NCI-H748 (cell line): ENCODE results near the gene MYDGF.
A peak's percentile ranks its signal among the peaks of the same experiment; 100 is the strongest.

ENCODE experiments used
- DNase-seq: peaks from one replicate; lab custom pipeline; 2025; ENCODE audit not compliant: unreplicated experiment; lab: John Stamatoyannopoulos, UW

MYDGF gene

DNA sequence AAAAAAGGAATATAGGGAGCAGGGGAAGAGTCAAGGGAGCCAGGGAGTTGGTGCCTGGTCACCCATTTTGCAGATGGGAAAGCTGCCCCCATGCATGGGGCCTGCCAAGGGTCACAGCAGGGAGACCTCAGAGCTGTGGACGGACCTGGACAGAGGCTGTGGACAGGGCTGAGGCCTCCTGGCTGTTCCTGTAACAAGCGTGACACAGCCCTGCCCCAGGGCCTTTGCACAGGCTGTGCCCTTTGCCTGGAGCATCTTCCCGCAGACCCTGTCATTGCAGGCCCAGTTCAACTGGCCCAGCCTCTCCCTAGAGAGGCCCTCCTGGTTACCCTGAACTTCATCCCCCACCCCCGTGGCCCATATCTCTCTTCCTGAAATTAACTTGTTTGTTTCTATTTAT lies 24.4 kb downstream of the MYDGF start:
- no peak for DNase-seq

DNA sequence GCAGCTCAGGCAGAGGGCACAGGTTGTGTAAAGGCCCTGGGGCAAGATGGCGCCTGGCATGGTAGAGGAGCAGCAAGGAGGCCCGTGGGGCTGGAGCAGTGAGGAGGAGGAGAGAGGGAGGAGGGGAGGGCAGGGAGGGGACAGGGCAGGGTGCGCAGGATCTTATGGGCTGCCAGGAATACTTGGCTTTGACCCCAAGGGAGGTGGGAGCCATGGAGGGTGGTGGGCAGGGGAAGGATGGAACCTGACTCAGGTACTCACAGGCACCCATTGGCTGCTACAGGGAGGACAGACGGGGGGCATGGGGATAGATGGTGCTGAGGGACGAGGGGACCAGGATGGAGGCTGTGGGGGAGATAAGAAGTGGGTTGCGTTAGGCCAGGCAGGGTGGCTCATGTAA lies 27.5 kb downstream of the MYDGF start:
- DNase-seq = no peak

DNA sequence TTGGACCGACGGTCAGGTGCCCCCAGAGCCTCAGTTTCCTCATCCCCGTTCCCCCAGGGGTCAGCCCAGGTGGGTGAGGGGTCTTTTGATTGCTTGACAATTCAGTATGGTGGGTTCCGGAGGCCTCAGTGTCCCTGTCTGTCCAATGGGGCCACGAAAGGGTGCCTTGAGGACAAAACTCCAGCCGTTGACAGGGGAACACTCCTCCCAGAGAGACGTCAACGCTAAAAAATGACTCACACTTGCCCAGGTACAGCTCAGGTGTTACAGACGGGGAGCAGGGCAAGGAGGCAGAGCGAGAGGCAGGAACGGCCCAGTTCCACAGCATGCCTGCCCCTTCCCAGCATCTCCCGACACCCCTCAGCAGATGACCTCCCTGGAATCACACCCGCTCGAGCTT lies 29.0 kb downstream of the MYDGF start:
- DNase-seq = no peak

DNA sequence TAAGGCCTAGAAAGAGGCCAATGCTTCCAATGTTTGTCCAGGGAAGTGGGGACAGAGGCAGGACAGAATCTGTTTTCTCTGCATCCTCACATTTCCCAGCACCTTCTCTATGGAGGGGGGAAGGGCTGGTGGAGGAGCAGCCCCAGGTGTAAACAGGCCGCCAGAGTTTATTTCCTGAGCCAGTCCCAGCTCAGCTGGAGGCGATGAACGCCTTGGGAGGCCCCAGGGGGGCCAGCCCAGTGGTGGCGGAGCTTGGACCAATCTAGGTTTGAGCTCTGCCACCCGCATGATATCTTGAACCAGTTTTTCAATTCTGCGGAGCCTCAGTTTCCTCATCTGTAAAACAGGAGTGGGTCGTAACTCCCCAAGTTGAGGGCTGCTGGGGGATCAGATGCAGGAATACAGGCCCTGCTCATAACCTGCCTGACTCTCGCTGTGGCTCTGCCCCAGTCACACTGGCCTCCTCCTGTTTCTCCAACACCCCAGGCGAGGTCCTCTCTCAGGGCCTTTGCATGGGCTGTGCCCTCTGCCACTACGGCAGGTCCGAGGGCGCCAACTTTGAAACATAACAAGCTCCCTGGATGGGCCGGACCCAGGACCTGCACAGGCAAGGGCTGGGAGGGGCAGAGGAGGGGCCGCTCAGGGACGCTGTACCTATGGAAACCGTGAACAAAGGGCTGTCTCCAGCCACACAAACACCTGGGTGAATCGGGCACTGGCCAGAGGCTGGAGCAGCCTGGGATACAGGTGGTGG lies 29.7 kb downstream of the MYDGF start:
- peak; percentile 78 for DNase-seq

DNA sequence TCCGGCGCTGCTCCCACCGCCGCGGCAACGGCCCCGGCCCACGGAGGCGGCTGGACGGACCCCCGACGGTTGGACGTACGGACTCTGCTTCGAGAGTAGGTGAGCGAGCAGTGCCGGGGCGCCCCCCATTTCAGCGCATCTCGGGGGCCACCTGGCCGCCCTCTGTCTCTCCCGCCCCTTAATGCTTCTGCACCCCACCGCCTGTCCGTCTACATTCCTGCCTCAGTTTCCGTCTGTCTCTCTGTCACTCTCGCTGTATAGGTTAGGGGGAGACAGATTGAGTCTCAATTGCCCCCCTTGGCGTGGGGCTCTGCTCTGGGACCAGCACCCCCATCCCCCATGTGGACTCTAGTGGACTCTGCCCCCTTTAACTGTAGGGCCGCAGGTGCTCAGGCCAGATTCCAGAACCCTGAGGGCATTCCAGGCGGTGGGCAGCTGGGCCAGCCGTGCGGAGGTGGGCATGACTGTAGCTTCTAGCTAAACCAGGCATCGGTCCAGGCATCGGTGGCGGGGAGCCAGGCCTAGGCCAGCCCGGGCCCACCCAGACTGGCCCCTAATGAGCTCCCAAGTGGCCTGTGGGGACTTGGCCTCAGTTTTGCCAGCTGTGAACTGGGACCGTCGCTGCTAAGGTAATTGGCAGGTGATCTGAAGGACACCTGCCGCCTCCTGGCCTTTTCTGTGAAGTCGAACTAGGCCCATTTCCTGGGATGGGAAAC lies 30.5 kb downstream of the MYDGF start:
- no peak for DNase-seq

DNA sequence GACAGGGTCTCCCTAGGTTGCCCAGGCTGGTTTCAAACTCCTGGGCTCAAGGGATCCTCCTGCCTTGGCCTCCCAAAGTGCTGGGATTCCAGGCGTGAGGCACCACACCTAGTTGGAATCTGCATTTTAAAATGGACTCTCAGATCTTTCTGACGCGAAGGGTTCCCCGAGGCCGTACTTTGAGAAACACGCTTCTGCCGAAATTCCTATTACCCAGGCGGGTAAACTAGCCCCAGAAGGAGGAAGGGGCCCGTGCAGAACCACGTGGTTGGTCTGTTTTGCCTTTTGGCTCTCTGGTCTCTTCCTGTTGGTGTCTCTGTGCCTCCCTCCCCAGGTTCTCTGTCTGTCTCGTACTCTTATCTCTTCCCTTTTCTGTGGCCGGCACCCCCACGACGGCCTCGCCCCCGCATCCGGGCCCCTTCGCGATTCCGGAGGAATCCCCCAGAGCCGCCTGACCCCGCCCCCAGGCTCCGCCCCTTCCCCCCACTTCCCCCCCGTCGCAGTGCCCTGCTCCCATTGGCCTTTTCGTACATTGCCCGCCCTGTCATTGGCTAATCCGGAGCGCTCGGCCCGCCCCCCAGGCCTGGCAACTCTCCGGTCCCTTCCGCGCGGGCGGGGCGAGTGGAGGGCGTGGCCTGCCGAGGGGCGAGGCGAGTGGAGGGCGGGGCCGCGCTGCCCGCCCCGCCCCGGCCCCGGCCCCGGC lies 31.2 kb downstream of the MYDGF start, which contains the start of gene TNFAIP8L1:
Gene TNFAIP8L1 (plus strand): TSS at position 689 of the 703 bp plus-strand sequence. CDS start 12,354 bp downstream, outside the sequence.
- peak; percentile 92 for DNase-seq

DNA sequence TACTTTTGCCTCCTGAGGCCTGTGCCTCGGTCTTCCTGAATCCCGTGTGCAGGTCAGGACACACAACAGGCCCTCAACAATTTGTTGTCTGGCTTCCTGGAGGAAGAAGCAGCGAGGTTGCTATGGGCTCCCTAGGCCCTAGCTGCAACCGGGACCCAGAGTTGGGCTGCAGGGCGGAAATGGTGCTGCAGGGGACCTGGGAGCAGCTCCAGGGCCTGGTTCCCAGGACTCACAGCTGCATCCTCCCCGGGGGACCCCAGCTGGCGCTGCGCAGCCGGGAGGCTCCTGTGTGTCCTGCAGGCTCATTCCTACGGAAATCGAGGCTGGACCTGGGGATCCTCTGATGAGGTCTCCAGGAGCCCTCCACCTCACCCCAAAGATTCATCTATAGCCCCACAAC lies 31.8 kb downstream of the MYDGF start:
- DNase-seq = no peak

DNA sequence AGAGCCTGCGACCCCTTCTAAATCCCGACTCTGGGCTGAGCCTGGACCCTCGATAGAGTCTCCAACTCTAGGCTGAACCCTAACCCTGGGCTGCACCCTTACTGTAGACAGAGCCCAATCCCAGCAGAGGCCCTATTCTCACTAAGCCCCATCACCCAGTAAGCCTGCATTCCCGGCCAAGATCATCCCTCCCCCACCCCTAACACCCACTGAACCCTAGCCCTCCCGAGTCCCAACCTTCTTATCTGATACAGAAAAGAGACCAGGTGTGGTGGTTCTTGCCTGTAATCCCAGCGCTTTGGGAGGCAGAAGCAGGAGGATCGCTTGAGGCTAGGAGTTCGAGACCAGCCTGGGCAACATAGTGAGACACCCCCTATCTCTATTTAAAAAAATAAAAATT lies 33.4 kb downstream of the MYDGF start:
- DNase-seq = no peak

DNA sequence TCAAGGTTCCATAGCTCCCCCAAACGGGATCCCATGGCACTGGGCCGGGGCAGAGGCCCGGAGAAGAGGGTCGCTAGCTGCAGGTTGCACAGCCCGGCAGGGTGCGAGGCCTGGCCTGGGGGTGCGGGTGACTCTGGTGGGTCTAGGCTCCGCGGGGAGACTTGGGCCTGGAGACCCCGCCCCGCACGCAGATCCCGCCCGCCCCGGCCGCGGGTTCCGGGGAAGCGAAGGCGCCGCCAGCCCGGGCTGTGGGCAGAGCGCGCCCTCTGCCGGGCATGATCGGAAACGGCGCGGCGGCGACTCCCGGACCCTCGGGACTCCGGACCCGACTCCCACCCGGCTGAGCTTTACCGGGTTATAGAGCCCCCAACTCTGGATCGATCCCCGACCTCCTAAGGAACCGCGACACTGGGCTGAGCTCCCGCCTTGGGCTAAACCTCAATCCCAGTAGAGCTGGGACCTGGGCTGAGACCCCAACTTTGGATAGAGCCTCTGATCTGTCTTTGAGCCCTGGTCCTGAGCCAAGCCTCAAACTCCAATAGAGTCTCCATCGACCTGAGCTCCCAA lies 33.9 kb downstream of the MYDGF start:
- peak; percentile 51 for DNase-seq

DNA sequence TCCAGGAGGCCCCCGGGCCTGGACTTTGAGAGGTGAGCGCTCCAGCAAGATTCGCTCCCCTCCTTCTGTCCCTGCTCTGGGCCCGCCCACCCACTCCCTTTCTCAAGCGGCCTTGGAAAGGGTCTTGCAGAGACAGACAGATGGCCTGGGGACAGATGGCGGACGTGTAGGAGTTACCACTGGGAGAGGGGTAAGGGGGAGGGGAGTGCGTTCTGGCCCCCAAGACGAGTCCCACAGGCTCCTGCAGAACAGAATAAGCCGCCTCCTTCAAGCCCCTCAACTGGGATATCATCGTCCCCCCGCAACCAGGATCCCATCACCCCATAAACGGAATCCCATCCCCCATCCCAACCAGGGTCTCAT lies 34.4 kb downstream of the MYDGF start:
- DNase-seq = no peak

DNA sequence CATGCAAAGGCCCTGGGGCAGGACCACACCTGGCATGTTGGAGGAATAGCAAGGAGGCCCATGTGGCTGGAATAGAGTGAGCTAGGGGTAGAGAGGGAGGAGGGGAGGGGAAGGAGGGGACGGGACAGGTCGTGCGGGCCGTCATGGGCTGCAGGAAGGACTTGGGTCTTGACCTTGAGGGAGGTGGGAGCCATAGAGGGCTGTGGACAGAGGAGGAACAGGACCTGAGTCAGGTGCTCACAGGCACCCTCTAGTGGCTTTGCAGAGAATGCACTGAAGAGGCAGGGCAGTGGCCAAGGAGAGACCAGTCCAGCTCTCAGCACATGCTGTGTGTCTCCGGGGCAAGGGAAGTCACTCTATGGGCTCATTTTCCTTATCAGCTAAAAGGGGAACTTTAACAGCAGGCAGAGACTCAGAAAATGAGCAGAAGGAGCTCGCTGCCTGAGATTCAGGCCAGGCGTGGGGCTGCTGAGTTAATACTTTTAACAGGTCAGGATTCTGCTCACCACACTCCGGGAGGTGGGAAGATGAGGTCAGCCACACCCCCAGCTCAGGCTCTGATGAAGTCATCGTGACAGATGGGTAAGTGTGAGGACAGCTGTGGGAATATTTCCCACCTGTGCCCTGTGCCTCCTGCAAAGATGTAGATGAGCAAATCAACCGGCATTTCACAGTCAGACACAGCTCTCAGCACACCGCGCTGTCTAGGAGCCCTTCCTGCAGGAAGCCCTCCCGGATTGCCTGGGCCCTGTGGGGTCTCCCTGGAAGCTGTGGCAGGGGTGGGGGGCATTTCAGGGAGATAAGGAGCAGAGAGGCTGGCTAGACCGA lies 36.8 kb downstream of the MYDGF start:
- peak; percentile 50 for DNase-seq

DNA sequence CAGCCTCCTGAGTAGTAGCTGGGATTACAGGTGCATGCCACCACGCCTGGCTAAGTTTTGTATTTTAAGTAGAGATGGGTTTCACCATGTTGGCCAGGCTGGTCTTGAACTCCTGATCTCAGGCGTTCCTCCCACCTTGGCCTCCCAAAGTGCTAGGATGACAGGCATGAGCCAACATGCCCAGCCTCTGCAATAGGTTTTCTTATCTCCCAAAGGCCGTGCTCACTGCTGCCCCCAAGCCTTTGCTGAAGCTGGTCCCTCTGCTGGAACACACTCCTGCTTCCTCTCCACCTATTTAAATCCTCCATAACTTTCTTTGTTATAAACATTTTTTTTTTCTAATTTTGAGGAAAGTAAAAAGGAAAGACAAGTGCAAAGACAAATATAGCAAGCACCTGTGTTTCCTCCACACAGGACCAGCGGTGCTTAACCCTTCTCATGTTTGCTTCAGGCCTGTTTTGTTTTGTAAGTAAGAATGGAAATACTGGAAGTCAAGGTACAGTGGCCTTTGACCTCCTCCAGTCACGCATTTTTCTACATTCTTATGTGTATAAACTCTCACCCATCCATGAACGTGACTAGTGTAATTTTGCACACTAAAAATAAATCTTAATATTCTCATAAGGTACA lies 45.3 kb downstream of the MYDGF start:
- DNase-seq = no peak

DNA sequence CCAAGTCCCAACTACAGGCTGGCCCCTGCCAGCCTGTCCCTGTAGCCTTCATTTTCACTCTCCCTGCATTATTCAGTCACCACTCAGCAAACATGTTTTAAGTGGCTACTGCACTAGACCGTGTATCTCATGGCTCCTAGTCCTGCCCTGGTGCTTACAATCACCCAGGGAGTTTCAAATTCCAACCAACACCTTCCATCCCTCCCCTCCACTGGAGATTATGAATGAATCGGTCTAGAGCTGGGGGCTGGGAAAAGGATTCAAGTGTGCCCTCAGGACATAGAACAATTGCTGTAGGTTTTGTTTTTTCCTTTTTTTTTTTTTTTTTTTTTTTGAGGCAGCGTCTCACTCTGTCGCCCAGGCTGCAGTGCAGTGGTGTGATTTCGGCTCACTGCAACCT lies 45.8 kb downstream of the MYDGF start:
- DNase-seq = no peak

DNA sequence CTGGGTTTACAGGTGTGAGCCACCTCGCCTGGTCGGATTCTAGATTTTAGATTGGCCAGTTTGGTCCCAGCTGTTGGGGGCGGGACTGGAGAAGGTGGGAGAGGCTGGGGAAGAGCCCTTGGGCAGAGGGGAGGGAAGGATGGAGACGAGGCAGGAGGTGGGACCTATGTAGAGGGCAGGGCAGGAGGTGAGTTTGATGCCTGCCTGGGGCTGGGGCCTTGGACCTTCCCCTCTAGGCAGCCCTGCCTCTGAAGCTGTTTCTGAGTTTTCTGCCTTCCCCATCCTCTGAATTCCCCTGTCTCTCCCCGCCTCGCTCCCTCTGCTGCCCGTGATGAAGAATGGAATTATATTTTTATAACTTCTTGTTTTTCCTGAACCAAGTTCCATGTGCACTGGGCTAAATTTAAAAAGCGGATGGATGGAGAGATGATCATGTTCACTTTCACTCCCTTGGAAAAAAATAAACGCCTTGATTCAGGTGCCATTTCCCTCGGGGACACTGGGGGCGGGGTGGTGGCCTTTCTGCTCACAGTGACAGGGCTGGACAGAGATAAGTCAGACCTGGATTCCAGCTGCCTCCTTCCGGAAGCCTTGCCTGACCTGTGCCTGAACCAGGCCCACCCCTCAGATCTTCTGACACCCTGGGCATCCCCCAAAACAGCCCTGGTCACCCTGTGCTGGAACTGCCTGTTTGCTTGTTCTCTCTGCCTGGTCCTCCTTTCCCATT lies 47.3 kb downstream of the MYDGF start:
- no peak for DNase-seq

DNA sequence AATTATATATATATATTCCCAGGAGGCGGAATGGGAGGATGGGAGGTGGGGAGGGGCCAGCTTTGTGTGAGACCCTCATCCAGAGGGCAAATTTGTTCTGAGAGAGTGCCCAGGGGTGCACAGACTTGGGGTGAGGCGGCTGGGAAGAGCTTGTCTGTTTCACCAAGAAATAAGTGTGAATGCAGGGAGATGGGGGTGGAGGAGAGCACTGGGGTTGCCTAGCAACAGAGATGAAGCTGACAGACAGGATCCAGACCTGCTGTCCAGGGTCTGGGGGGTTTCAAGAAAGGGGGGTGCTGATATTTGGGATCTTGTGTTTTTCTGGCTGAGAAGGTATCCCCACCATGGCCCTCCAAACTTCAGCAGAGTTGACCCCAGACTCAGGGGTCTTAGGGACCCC lies 49.5 kb downstream of the MYDGF start:
- peak; percentile 21 for DNase-seq

DNA sequence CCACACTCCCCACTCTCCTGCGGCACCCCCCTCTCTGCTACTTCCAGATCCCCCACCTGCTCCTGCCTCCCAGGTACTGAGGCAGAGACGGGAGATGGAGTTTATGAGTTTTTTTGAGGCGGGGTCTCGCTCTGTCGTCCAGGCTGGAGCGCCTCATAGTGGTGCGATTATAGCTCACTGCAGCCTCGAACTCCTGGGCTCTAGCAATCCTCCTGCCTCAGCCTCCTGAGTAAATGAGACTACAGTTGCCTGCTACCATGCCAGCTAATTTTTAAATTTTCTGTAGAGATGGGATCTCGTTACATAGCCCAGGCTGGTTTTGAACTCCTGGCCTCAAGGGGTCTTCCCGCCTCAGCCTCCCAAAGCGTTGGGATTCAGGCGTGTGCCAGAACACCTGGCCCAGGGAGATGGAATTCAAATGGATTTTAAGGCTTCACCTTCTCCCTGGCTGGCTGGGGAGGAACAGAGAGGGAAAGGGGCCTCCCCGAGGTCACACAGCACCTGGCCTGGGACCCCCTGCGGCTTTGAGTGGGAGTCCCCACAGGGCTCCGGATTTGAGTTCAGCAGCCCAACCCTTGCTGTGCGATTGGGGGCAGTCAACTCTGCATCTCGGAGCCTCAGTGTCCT lies 50.4 kb downstream of the MYDGF start:
- no peak for DNase-seq

DNA sequence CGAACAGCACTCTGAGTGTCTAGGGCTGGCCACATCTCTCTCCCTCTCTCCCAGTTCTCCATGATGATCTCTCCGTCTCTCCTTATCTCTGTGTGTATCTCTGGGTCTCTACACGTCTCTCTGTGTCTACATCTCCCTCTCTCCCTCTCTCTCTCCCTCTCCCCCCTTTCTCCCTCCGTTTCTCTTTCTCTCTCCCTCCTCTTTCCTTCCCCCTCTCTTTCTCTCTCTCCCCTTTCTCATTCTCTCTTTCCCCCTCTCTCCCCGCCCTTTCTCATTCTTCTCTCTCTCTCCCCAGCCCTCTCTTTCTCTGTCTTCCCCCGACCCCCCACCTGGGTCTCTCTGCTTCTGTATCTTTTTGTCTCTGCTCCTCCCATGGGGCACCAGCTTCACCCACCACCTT lies 52.1 kb downstream of the MYDGF start:
- no peak for DNase-seq

DNA sequence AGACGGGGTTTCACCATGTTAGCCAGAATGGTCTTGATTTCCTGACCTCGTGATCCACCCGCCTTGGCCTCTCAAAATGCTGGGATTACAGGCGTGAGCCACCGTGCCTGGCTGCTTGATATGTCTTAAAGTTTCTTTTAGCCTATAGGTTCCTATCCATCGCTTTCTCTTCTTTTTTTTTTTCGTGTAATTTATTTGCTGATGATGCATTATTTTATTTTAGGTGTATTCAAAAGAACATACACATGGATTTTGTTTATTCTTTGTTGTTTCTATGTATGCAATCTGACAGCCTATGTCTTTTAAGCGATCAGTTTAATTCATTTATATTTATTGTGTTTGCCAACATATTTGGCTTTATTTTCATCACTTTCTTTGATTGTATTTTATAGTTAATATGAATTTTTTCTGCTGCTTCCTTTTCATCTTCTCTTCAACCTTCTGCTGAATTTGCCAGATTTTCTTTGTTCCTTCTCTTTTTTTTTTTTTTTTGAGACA lies 56.8 kb downstream of the MYDGF start:
- no peak for DNase-seq

DNA sequence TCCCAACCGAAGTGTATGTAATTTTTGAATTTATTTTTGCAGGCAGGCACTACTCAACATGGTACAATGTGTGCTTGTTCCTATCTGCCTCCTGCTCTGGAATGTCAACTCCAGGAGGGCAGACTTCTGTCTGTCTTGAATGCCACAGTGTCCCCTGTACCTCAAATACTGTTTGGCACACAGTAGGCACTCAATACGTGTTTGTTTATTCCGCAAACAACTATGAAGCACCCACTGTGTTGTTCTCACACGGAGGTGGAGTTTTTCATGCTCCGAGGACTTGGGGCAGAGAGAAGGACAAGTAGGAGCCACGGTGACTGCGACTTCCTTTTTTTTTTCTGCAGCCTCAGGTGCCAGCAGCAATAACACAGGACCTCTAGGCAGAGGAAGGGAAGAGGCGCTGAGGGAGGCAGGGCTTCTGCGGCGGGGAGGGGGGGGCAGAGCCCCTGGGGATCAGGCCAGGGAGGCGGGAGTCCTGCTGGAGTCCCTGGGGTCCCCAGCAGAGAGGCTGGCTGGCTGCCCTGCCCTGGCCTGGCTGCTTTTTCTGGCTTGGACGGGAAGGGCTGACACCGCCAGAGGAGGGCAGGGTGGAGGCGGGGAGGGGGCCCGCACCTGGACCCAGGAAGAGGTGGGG lies 60.1 kb downstream of the MYDGF start:
- no peak for DNase-seq
